C4-2B (cell line): ENCODE data around the gene BAG1.

Experiments used
- CTCF ChIP-seq: fragments of 450-650 bp; conservative IDR thresholded peaks from 2 replicates; pipeline ENCODE4 v1.5.1; 2017; ENCODE audit warnings: mild to moderate bottlenecking
- ZFX ChIP-seq: fragments of 450-650 bp; IDR thresholded peaks from 2 replicates; pipeline ENCODE4 v1.6.1; 2017

GRCh38 chr9:33249087-33249658 is 15.3 kb downstream of the BAG1 start:
- no peak for TF ChIP-seq CTCF
- TF ChIP-seq ZFX: no peak
